Loucy (cell line): ENCODE measurements around the gene PRDM11.

Experiments used
- CTCF ChIP-seq: fragments of 200-600 bp; sonication (generic); conservative IDR thresholded peaks from 2 replicates; pipeline ENCODE4 v1.5.1; 2014; ENCODE audit warnings: mild to moderate bottlenecking, antibody characterized with exemption, low read length
- EZH2phosphoT487 ChIP-seq: fragments of 200-600 bp; IDR thresholded peaks from 2 replicates; pipeline ENCODE4 v1.6.1; 2018; ENCODE audit warnings: antibody characterized with exemption, mild to moderate bottlenecking, moderate library complexity, borderline replicate concordance

- TF ChIP-seq CTCF, result no peak
- no peak for TF ChIP-seq EZH2phosphoT487
These were observed 41.7 kb downstream of the PRDM11 start for GRCh38 chr11:45188127-45188526.
